Nephron (organoid): Measurements from ENCODE around the gene CFHR4.
"Not testable (repeated sequence)": the region's sequence is repeated elsewhere in the genome, so short reads cannot be mapped to it uniquely, and the experiment has no call there.

Experiments used
- H3K27ac Mint-ChIP-seq, 3 experiments: 2 replicates each; pipeline ENCODE4 v1.8.0; 2020; ENCODE audit warnings: mixed read lengths in 3 of 3, mild to moderate bottlenecking in 2 of 3, moderate library complexity in 1 of 3
- H3K27me3 Mint-ChIP-seq: 2 replicates; pipeline ENCODE4 v1.8.0; 2021; ENCODE audit warnings: low read depth, mild to moderate bottlenecking, moderate library complexity, mixed read lengths
- H3K36me3 Mint-ChIP-seq: 2 replicates; pipeline ENCODE4 v1.8.0; 2020; ENCODE audit warnings: low read depth, mixed read lengths
- H3K4me1 Mint-ChIP-seq: 2 replicates; pipeline ENCODE4 v1.8.0; 2020; ENCODE audit warnings: mixed read lengths
- H3K4me3 Mint-ChIP-seq, 3 experiments: 2 replicates each; pipeline ENCODE4 v1.8.0; 2020; ENCODE audit warnings: mild to moderate bottlenecking in 3 of 3, mixed read lengths in 3 of 3, moderate library complexity in 2 of 3
- H3K9me3 Mint-ChIP-seq: 2 replicates; pipeline ENCODE4 v1.8.0; 2020; ENCODE audit warnings: mixed read lengths
- TF ChIP-seq, protein P1 (sequence below), 3 experiments: fragments of 200-600 bp; sonication (generic); IDR thresholded peaks; one replicate each; pipeline ENCODE4 v1.5.0; 2021; ENCODE audit warnings: antibody characterized with exemption in 3 of 3; ENCODE audit not compliant: unreplicated experiment in 3 of 3

The CFHR4 gene

DNA sequence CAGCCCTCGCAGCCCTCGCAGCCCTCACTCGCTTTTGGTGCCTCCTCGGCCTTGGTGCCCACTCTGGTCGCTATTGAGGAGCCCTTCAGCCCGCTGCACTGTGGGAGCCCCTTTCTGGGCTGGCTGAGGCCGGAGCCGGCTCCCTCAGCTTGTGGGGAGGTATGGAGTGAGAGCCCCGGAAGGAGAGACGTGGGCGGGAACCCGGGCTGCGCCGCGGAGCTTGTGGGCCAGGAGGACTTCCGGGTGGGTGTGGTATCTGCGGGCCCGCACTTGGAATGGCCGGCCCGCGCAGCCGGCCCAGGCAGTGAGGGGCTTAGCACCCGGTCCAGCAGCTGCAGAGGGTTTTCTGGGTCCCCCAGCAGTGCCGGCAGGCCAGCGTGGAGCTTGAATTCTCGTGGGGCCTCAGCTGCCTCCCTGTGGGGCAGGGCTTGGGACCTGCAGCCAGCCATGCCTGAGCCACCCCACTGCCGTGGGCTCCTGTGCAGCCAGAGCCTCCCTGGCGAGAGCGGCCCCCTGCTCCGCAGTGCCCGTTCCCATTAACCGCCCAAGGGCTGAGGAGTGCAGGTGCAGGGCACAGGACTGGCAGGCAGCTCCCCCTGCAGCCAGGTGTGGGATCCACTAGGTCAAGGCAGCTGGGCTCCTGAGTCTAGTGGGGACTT is 45.8 kb downstream of the CFHR4 start:
- H3K27ac Mint-ChIP-seq: no peak overlapping the region
- TF ChIP-seq, protein P1, sequence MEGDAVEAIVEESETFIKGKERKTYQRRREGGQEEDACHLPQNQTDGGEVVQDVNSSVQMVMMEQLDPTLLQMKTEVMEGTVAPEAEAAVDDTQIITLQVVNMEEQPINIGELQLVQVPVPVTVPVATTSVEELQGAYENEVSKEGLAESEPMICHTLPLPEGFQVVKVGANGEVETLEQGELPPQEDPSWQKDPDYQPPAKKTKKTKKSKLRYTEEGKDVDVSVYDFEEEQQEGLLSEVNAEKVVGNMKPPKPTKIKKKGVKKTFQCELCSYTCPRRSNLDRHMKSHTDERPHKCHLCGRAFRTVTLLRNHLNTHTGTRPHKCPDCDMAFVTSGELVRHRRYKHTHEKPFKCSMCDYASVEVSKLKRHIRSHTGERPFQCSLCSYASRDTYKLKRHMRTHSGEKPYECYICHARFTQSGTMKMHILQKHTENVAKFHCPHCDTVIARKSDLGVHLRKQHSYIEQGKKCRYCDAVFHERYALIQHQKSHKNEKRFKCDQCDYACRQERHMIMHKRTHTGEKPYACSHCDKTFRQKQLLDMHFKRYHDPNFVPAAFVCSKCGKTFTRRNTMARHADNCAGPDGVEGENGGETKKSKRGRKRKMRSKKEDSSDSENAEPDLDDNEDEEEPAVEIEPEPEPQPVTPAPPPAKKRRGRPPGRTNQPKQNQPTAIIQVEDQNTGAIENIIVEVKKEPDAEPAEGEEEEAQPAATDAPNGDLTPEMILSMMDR (IDR thresholded peaks at IDR 0.05; ENCODE audit: unreplicated experiment in 3 of 3): no peak
- H3K36me3 Mint-ChIP-seq: no peaks in the 10 kb centered on the region
- no peaks in the 10 kb centered on the region for H3K4me1 Mint-ChIP-seq
- H3K4me3 Mint-ChIP-seq: no peak overlapping the region
- peaks cover 3% of the 10 kb centered on the region for H3K27me3 Mint-ChIP-seq
- H3K9me3 Mint-ChIP-seq: no peaks in the 10 kb centered on the region

DNA sequence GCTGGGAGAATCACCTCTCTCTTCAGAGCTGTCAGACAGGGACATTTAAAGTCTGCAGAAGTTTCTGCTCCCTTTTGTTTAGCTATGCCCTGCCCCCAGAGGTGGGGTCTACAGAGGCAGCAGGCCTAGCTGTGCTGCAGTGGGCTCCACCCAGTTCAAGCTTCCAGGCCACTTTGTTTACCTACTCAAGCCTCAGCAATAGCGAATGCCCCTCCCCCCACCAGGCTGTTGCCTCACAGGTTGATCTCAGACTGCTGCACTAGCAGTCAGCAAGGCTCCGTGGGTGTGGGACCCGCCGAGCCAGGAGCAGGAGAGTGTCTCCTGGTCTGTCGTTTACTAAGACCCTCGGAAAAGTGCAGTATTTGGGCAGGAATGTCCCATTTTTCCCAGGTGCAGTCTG is 53.6 kb downstream of the CFHR4 start:
- H3K27ac Mint-ChIP-seq, H3K9me3 Mint-ChIP-seq, H3K4me1 Mint-ChIP-seq, H3K27me3 Mint-ChIP-seq, H3K4me3 Mint-ChIP-seq, H3K36me3 Mint-ChIP-seq: not testable (repeated sequence)

DNA sequence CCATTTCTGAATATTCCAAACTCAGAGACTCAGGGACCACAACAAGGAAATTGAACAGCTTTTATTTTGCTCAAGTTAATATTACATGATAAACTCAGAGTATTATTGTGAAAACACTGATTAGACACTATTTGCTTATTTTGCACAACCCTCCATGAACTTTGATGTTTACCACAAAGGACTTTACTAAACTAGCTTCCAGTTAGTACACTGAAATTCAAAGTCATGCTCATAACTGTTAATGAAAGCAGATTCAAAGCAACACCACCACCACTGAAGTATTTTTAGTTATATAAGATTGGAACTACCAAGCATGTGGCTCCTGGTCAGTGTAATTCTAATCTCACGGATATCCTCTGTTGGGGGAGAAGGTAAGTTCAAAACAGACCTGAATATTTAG is 55.7 kb downstream of the CFHR4 start, which contains the start of gene CFHR2:
Gene CFHR2, plus strand, starts transcription at position 171 of the 400 bp plus-strand sequence. Its CDS starts 143 bp downstream, at position 314.
- not testable (repeated sequence) for H3K4me3 Mint-ChIP-seq, H3K4me1 Mint-ChIP-seq

DNA sequence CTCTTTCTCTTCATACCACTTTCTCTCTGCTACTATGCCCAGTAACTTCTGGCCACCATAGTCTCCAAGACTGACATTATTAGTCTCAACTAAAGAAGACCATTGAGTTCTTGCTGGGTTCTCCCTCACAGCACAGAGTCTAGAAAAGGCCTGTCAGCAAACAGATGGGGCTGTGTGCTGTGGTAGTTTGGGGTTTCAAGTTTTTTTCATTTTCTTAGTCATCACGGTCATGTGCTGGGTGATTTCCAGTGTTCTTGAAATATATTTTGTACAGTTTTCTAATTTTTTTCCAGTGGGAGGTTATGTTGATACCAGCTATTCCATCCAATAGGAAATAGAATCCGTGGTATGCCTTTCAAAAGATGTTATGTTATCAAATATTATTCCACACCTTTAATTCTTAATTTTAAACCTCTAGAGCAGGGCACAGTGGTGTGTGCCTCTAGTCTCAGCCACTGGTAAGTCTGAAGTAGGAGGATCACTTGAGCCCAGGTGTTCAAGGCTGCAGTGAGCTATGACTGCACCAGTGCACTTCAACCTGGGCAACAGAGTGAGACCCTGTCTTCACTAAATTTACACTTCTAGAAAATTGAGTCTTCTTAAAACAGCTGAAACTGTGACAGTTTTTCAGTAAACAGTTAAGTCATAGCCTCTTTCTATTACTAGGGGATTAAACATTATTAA is 64.0 kb downstream of the CFHR4 start:
- Mint-ChIP-seq H3K27me3 (no peaks in the 10 kb centered on the region), H3K9me3 (no peaks in the 10 kb centered on the region), H3K27ac (no peak overlapping the region), H3K4me1 (no peaks in the 10 kb centered on the region), H3K4me3 (no peak overlapping the region), H3K36me3 (no peaks in the 10 kb centered on the region)
- TF ChIP-seq, protein P1 (IDR thresholded peaks at IDR 0.05; ENCODE audit: unreplicated experiment in 3 of 3): no peak

More for the DNA sequence above, 55.7 kb downstream of the CFHR4 start, which contains the start of gene CFHR2:
- not testable (repeated sequence) for H3K27me3 Mint-ChIP-seq, H3K36me3 Mint-ChIP-seq, H3K27ac Mint-ChIP-seq, H3K9me3 Mint-ChIP-seq

DNA sequence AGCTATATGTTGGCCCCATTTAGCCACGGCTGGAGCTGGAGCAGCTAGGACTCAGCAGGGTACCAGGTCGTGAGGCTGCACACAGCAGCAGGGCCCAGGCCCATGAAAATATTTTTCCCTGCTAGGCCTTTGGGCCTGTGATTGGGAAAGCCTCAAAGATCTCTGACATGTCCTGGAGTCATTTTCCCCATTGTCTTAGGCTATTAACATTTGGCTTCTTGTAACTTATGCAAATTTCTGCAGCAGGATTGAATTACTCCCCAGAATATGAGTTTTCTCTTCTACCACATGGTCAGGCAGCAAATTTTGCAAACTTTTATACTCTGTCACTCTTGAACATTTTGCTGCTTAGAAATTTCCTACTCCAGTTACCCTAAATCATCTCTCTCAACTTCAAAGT is 66.9 kb downstream of the CFHR4 start:
- TF ChIP-seq, protein P1 (IDR thresholded peaks at IDR 0.05; ENCODE audit: unreplicated experiment in 3 of 3): no peak
- Mint-ChIP-seq H3K27me3 (no peaks in the 10 kb centered on the region), H3K27ac (no peak overlapping the region), H3K36me3 (no peaks in the 10 kb centered on the region), H3K4me3 (no peak overlapping the region), H3K4me1 (no peaks in the 10 kb centered on the region), H3K9me3 (no peaks in the 10 kb centered on the region)

DNA sequence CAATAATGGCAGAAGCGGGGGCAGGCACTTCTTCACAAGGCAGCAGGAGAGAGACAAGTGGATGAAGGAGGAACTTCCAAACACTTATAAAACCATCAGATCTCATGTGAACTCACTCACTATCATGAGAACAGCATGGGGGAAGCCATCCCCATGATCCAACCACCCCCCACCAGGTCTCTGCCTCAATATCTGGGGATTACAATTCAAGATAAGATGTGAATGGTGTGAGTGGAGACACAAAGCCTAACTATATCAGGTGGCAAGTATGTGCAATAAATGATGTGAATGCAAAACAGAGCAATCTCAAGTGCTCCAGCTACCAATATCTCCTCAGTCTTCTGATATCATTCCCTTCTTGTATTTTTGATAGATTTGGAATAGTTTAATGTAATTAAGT is 68.1 kb downstream of the CFHR4 start:
- TF ChIP-seq, protein P1 (IDR thresholded peaks at IDR 0.05; ENCODE audit: unreplicated experiment in 3 of 3): no peak
- Mint-ChIP-seq H3K36me3 (no peaks in the 10 kb centered on the region), H3K27ac (no peak overlapping the region), H3K9me3 (no peaks in the 10 kb centered on the region), H3K4me1 (no peaks in the 10 kb centered on the region), H3K4me3 (no peak overlapping the region), H3K27me3 (no peaks in the 10 kb centered on the region)

DNA sequence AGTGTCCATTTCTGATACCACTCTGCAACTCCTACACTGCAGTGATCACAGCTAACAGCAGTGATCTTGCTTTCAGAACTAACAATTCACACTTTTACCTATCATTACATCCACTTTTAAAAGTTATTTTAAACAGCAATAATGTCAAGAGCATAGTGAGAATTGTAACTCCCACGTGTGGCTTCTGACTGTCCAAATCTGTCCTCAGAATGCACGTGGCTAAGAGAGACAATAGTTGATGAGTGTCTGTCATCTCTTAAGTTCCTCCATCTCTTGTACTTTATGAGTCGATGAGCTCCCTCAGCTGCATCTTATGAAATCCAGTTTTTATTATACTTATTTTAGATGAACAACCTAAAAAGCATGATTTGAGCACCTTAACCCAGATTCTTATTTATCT is 73.0 kb downstream of the CFHR4 start:
- no peaks in the 10 kb centered on the region for H3K27me3 Mint-ChIP-seq
- H3K27ac Mint-ChIP-seq: no peak overlapping the region
- no peak overlapping the region for H3K4me3 Mint-ChIP-seq
- TF ChIP-seq, protein P1 (IDR thresholded peaks at IDR 0.05; ENCODE audit: unreplicated experiment in 3 of 3): no peak
- no peaks in the 10 kb centered on the region for H3K36me3 Mint-ChIP-seq
- no peaks in the 10 kb centered on the region for H3K4me1 Mint-ChIP-seq
- H3K9me3 Mint-ChIP-seq: no peaks in the 10 kb centered on the region
